Measurements from ENCODE around the gene INSM2.

Gene INSM2, protein sequence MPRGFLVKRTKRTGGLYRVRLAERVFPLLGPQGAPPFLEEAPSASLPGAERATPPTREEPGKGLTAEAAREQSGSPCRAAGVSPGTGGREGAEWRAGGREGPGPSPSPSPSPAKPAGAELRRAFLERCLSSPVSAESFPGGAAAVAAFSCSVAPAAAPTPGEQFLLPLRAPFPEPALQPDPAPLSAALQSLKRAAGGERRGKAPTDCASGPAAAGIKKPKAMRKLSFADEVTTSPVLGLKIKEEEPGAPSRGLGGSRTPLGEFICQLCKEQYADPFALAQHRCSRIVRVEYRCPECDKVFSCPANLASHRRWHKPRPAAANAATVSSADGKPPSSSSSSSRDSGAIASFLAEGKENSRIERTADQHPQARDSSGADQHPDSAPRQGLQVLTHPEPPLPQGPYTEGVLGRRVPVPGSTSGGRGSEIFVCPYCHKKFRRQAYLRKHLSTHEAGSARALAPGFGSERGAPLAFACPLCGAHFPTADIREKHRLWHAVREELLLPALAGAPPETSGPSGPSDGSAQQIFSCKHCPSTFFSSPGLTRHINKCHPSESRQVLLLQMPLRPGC

DNA sequence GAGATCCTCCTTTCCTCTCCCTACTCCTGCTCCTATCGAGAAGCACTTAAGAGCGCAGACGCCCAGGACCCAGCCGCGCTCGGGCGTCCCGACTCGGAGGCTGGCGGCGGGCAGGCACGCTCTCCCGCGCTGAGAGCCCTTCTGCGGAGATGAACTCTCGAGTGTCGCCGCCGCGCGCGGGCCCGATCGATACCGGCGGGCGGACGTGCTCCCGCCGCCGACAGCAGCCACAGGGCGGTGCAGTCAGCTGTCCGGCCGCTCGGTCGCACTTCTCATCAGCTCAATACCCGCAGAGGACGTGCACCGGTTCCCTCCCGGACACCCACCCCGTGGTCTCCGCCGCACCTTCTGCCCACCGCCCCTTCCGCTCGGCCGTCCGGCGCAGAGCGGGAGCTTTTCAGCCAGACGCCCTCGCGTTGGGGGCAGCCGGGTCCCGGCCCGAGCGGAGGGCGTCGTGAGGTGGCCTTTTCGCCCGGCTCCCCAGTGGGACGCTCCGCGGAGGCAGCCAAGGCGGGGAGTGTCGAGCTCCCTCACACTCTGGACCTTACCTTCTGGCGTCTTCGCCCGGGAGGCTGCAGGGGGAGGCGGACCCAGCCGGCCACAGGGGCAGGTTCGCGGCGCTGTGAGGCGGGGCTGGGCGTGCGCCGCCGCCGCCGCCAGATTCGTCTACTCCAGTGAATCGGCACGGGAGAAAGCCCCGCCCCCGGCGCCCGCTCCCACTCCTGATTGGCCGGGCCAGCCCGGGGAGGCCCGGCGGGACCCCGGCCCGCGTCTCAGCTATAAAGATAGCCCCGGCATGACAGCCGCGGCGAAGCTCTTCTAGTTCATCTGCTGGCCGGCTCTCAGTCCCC lies at the start of gene INSM2:
INSM2 (plus strand) TSS at position 808 of the 851 bp plus-strand sequence. CDS start 89 bp downstream, outside the sequence.
- peak; percentile 47 for DNase-seq (ENCODE audit: low spot score)

- DNase-seq (ENCODE audit: low spot score), result no peak
Measured at GRCh38 chr14:35492569-35493014, 41.4 kb upstream of the INSM2 start.

GRCh38 chr14:35495278-35495677 lies 38.7 kb upstream of the INSM2 start:
- DNase-seq (ENCODE audit: low spot score), result no peak

- no peak for DNase-seq (ENCODE audit: low spot score)
Measured at GRCh38 chr14:35499180-35499579, 34.8 kb upstream of the INSM2 start.

GRCh38 chr14:35503646-35504045 lies 30.3 kb upstream of the INSM2 start:
- no peak for DNase-seq (ENCODE audit: low spot score)

GRCh38 chr14:35504260-35504659 lies 29.7 kb upstream of the INSM2 start:
- no peak for DNase-seq (ENCODE audit: low spot score)

DNA sequence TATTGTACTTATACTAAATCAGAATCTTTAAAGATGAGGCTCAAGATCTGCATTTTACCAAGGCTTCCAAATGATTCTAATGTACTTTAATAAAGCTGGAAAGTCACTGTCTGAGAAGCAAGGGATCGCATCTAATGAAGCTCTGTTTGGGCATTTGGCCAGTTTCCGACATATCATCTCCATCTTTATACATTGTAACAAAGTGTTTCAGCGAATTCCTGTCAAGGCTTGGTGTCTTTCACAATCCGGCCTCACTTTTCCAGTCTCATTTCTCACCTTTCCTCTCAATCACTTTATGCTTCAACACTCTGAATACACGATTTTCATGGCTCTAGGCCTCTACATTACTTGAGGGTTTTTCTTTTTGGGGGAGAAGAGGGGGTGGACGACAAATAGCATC lies 27.5 kb upstream of the INSM2 start:
- no peak for DNase-seq (ENCODE audit: low spot score)

DNA sequence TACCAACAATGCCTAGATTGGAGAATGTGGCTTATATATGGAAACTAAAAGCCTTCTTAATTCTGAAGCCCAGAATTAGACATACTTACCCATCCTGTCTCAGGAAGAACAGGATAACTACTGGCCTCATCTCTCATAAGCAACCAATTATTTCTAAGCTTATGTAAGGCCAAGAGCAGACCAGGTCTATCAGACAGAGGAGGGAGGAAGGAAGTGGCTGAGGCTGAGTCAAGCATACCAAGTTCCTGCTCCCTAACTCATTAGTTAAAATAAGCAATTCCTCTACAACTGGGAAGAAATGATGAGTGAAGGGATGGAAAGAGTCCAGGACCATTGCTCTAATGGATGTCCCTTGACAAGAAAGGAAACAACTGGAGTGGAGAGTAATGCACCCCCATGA lies 27.0 kb upstream of the INSM2 start:
- DNase-seq (ENCODE audit: low spot score), result peak; percentile 19

- no peak for DNase-seq (ENCODE audit: low spot score)
Measured at GRCh38 chr14:35509846-35510245, 24.1 kb upstream of the INSM2 start.

DNA sequence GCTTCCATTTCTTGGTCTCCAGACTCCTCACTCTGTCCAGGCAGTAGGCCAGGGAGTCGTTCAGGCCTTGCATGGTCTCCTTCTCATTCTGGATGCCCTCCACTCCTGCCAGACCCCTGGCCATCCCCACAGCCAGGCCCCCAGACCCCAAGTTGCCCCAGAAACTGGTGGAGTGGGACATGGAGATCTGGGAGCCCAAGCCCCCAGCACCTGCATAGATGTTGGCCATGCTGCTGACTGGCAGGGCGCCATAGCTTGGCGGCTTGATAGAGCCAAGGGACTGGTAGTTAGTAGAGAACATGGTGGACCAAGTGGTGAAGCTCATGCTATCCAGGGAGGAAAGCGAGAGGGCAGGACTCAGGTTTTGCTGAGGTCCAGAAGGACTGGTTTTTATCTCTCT lies 21.2 kb upstream of the INSM2 start:
- DNase-seq (ENCODE audit: low spot score), result no peak

GRCh38 chr14:35515916-35516315 lies 18.0 kb upstream of the INSM2 start:
- no peak for DNase-seq (ENCODE audit: low spot score)

DNA sequence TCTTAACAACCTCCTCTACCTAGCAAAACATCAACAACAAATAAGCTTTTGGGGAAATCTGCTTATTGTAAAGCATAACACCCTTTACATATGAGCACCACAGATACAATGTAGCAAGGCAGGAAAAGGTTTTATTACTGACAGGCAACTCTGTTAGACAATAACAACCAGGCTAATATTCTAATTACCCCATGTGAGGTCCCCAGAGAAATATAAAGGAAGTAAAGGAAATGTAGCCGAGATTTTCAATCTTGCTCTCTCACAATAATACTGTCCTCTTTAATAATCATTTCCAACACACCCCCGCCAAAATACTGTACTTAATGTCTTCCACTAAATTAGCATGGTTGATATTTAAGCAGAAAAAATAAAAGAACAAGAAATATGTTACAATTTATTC lies 14.0 kb upstream of the INSM2 start:
- no peak for DNase-seq (ENCODE audit: low spot score)

DNA sequence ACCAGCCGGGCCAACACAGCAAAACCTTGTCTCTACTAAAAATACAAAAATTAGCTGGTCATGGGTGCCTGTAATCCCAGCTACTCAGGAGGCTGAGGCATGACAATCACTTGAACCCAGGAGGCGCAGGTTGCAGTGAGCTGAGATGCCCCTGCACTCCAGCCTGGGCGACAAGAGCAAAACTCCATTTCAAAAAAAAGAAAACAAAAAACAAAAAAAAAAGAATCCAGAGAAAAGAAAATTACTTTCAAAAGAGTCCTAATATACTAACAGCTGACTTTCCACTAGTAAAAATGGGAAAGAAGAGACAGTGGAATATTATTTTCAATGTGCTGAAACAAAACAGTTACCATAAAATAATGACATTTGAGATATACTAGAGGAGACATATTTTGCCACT lies 8.3 kb upstream of the INSM2 start:
- no peak for DNase-seq (ENCODE audit: low spot score)

GRCh38 chr14:35526962-35527361 lies 7.0 kb upstream of the INSM2 start:
- no peak for DNase-seq (ENCODE audit: low spot score)

DNA sequence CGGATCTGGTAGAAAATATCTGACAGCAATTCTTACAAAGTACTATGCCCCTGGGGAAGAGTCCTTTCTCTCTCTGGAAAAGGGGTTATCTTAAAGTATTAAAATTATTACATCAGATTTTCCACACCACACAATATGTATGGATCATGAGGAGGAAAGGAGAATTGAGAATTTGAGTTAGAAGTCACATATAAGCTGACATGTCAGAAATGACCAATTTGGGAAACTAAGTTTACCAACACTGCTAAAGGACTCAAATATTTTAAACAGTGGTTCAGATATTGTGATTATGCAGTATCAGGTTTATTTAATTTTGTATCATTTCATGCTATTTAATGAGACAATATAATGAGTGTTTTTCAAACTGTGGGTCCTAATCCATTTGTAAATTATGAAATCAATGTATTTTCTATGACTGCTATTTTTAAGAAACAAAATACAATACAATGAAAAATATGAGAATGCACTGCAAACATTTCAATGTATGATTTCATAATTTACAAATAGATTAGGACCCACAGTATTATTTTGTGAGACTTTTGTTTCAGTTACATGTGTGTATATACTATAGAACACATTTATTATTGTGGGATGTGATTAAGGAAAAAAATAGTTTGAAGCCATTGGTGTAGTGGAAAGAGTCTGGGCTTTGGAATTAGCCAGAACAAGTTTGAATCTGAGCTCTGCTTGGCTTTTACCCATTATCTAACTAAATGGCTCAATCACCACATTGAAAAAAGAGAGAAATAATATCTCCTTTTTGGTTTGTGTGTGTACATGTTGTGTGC lies 1.8 kb upstream of the INSM2 start:
- no peak for DNase-seq (ENCODE audit: low spot score)

DNA sequence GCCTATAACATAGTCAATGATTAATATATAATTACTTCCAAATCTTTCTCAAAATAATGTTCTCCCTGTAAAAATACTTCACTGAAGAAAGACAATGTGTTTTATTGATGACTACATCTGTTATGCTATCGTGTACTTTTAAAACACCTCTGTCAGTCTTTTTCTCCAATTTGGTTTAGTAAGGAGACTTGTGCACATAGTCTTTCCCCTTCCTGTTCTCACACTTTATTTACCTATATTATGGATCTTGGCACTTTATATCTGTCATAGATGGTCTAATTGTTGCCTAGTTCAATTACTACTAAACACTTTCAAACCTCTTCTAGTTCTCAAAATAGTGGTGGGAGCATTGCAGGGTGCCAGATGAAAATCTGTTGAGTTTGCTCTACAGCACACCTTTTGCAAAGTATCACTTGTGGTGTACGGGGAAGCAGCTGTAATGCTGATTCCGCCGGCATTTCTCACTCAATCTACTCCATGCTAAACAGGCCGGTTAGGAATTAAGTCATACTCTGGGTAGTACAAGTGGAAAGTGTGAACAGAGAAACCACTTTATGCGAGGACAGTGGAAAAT lies 1.1 kb upstream of the INSM2 start:
- no peak for DNase-seq (ENCODE audit: low spot score)

DNA sequence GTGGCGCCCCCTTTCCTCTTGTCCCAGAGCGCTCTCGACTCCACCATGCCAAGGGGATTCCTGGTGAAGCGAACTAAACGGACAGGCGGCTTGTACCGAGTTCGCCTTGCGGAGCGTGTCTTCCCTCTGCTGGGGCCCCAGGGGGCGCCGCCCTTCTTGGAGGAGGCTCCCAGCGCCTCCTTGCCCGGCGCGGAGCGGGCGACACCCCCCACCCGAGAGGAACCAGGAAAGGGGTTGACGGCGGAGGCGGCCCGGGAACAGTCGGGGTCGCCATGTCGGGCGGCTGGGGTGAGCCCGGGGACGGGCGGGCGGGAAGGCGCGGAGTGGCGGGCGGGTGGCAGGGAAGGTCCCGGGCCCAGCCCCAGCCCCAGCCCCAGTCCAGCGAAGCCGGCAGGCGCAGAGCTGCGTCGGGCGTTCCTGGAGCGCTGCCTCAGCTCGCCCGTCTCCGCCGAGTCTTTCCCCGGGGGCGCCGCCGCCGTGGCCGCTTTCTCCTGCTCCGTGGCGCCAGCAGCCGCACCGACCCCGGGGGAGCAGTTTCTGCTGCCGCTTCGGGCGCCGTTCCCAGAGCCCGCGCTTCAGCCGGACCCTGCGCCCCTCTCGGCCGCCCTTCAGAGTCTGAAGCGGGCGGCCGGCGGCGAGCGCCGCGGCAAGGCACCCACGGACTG lies 376 bp downstream of the INSM2 start:
- no peak for DNase-seq (ENCODE audit: low spot score)

GRCh38 chr14:35534873-35535482 lies 1.0 kb downstream of the INSM2 start:
- DNase-seq (ENCODE audit: low spot score), result peak; percentile 84

GRCh38 chr14:35535483-35536112 lies 1.6 kb downstream of the INSM2 start:
- no peak for DNase-seq (ENCODE audit: low spot score)

DNA sequence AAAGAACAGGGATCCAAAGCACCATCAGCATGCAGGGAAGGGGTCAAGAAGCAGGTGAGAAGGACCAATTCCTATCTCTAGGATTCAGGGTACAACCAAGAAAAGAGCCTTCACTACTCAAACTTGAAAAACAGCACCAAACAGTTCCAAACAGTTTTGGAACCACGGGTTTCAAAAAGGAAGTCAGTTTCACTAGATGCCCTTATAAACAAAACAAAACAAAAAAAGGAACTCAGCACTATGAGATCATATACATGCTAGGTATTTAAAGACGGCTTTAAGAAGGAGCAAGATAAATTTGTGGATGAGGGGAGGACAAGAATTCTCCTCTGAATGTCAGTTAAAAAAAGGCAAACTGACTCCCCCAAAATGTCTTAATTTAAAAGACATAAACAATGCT lies 6.0 kb downstream of the INSM2 start:
- no peak for DNase-seq (ENCODE audit: low spot score)

Measured in AG08395 (cell line).